Neuronal stem cell (in vitro differentiated cells): Measurements from ENCODE around the gene ARHGEF1.
A peak's percentile ranks its signal among the peaks of the same experiment; 100 is the strongest.

Experiments used
- DNase-seq: peaks from one replicate; pipeline ENCODE4 v3.0.0-alpha.2; 2013; ENCODE audit warnings: low spot score
- H2AFZ ChIP-seq: one replicate; pipeline ENCODE4 v1.6.1; 2013; ENCODE audit warnings: mild to moderate bottlenecking, low read length, inconsistent platforms
- H2AK5ac ChIP-seq: 2 replicates; pipeline ENCODE4 v1.6.1; 2013; ENCODE audit warnings: low read depth, mild to moderate bottlenecking, inconsistent platforms, low read length, moderate library complexity, mixed read lengths
- H2BK120ac ChIP-seq: 2 replicates; pipeline ENCODE4 v1.6.1; 2013; ENCODE audit warnings: low read depth, mild to moderate bottlenecking, inconsistent platforms, low read length, moderate library complexity, mixed read lengths
- H2BK12ac ChIP-seq: one replicate; pipeline ENCODE4 v1.6.1; 2013; ENCODE audit warnings: low read length, inconsistent platforms
- H2BK15ac ChIP-seq: 2 replicates; pipeline ENCODE4 v1.6.1; 2013; ENCODE audit warnings: mild to moderate bottlenecking, low read length, inconsistent platforms, mixed read lengths
- H2BK5ac ChIP-seq: one replicate; pipeline ENCODE4 v1.6.1; 2013; ENCODE audit warnings: inconsistent platforms, mild to moderate bottlenecking, low read length, moderate library complexity
- H3K14ac ChIP-seq: one replicate; pipeline ENCODE4 v1.6.1; 2013; ENCODE audit warnings: low read length, inconsistent platforms
- H3K18ac ChIP-seq: 2 replicates; pipeline ENCODE4 v1.6.1; 2013; ENCODE audit warnings: low read length, inconsistent platforms
- H3K23ac ChIP-seq: 2 replicates; pipeline ENCODE4 v1.6.1; 2013; ENCODE audit warnings: low read depth, mild to moderate bottlenecking, mixed read lengths, low read length, inconsistent platforms; ENCODE audit not compliant: poor library complexity
- H3K27ac ChIP-seq: replicated peaks from 3 replicates; pipeline ENCODE4 v1.5.1; 2013; ENCODE audit warnings: low read length, inconsistent platforms
- H3K27me3 ChIP-seq, 3 experiments: 2 replicates each; pipeline ENCODE4 v1.6.1; 2013; ENCODE audit warnings: low read length in 3 of 3, mild to moderate bottlenecking in 2 of 3, inconsistent platforms in 1 of 3, low read depth in 1 of 3, mixed read lengths in 1 of 3, moderate library complexity in 1 of 3; ENCODE audit not compliant: control insufficient read depth in 3 of 3, insufficient read depth in 3 of 3
- H3K36me3 ChIP-seq, 2 donors: replicated peaks in 1 of 2; 2 replicates each; pipeline ENCODE4 v1.6.1; 2013; ENCODE audit warnings: low read length in 2 of 2; ENCODE audit not compliant: control insufficient read depth in 2 of 2, insufficient read depth in 2 of 2
- H3K4ac ChIP-seq: 2 replicates; pipeline ENCODE4 v1.6.1; 2013; ENCODE audit warnings: inconsistent platforms, mild to moderate bottlenecking, low read length, moderate library complexity
- H3K4me1 ChIP-seq, 2 donors: 1 replicate in 1 of 2; 2 replicates in 1 of 2; pipeline ENCODE4 v1.6.1; 2013; ENCODE audit warnings: low read length in 2 of 2, low read depth in 1 of 2; ENCODE audit not compliant: control insufficient read depth in 2 of 2, insufficient read depth in 1 of 2
- H3K4me2 ChIP-seq: one replicate; pipeline ENCODE4 v1.6.1; 2013; ENCODE audit warnings: mild to moderate bottlenecking, low read length, inconsistent platforms; ENCODE audit not compliant: insufficient read depth, poor library complexity, severe bottlenecking
- H3K4me3 ChIP-seq, 2 donors: 2 replicates each; pipeline ENCODE4 v1.5.1; 2013; ENCODE audit warnings: low read length in 2 of 2, mild to moderate bottlenecking in 2 of 2, inconsistent platforms in 1 of 2, moderate library complexity in 1 of 2
- H3K79me1 ChIP-seq: one replicate; pipeline ENCODE4 v1.6.1; 2013; ENCODE audit warnings: low read depth, mild to moderate bottlenecking, inconsistent platforms, low read length, moderate library complexity
- H3K9ac ChIP-seq: one replicate; pipeline ENCODE4 v1.6.1; 2013; ENCODE audit warnings: mild to moderate bottlenecking, low read depth, low read length, inconsistent platforms; ENCODE audit not compliant: poor library complexity
- H3K9me3 ChIP-seq, 2 donors: replicated peaks in 1 of 2; 2 replicates each; pipeline versions ENCODE3 to v1.6.1; 2013; ENCODE audit warnings: low read length in 2 of 2, mild to moderate bottlenecking in 2 of 2, inconsistent platforms in 1 of 2, low read depth in 1 of 2, mixed read lengths in 1 of 2, moderate library complexity in 1 of 2; ENCODE audit not compliant: control insufficient read depth in 2 of 2, insufficient read depth in 1 of 2
- H4K8ac ChIP-seq: one replicate; pipeline ENCODE4 v1.6.1; 2013; ENCODE audit warnings: low read depth, mild to moderate bottlenecking, inconsistent platforms, low read length, moderate library complexity
- H4K91ac ChIP-seq: one replicate; pipeline ENCODE4 v1.6.1; 2013; ENCODE audit warnings: low read length, low read depth, mild to moderate bottlenecking, inconsistent platforms; ENCODE audit not compliant: poor library complexity
- WGBS, 2 donors: extraction: QIAGEN DNeasy Blood & Tissue Kit; methylation state at CpG; one replicate each; pipeline ENCODE4 v1.1.7; 2013; ENCODE audit warnings: missing lambda C conversion rate in 2 of 2, mixed read lengths in 1 of 2; ENCODE audit not compliant: insufficient read length in 2 of 2, insufficient replicate concordance in 1 of 2; ENCODE audit errors: extremely low coverage in 2 of 2; 5-methylcytosine and 5-hydroxymethylcytosine counted together

ARHGEF1 gene

GRCh38 chr19:41915021-41915775 is 32.2 kb downstream of the ARHGEF1 start:
- H2BK15ac ChIP-seq, result peak overlapping the region; percentile 51
- peak overlapping the region in 1 of 2 donors; percentile 40 for H3K4me3 ChIP-seq
- no peak for DNase-seq
- no peak overlapping the region for H2BK12ac ChIP-seq
- H3K4me2 ChIP-seq, result no peak overlapping the region
- WGBS, 2 donors, result no CpG with 5 or more reads among the region's 38 CpGs
- no peak overlapping the region for H3K4ac ChIP-seq
- no peak overlapping the region for H2BK120ac ChIP-seq
- peaks cover 6% of the 10 kb centered on the region for H3K79me1 ChIP-seq
- H3K14ac ChIP-seq, result peak overlapping the region; percentile 31
- peaks cover 0 to 7% of the 10 kb centered on the region in 2 donors for H3K4me1 ChIP-seq
- no peak overlapping the region for H2AK5ac ChIP-seq
- H3K27ac ChIP-seq, result no peak overlapping the region
- H3K9ac ChIP-seq, result peak overlapping the region; percentile 63
- no peak overlapping the region for H4K91ac ChIP-seq
- peaks cover 38 to 98% (median 84%) of the 10 kb centered on the region in 3 experiments for H3K27me3 ChIP-seq
- H3K23ac ChIP-seq, result peak overlapping the region; percentile 44
- no peak overlapping the region for H2BK5ac ChIP-seq
- peaks cover 0 to 20% of the 10 kb centered on the region in 2 donors for H3K9me3 ChIP-seq
- H2AFZ ChIP-seq, result no peak overlapping the region
- H3K36me3 ChIP-seq, result peaks cover 0 to 6% of the 10 kb centered on the region in 2 donors
- H3K18ac ChIP-seq, result peak overlapping the region; percentile 70
- H4K8ac ChIP-seq, result no peak overlapping the region

GRCh38 chr19:41915776-41916414 is 32.9 kb downstream of the ARHGEF1 start:
- H3K27me3 ChIP-seq, result peaks cover 37 to 98% (median 85%) of the 10 kb centered on the region in 3 experiments
- DNase-seq, result no peak

DNA sequence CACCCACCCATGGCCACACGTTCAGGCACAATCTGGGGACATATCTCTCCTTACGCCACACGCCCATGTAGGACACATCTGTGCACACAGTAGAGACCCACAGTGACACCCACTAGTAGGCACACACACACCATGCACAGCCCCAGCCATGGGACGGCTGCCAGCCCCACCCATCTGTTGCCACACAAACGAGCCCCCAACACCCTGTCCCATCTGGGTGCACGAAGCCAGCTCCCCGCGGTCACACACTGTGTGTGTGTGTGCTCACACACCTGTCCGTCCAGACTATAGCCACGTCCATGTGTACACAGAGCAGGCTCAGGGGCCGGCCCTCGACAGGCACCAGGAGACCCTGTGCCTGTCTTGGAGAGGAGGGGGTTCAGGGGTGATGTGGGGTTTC is 34.7 kb downstream of the ARHGEF1 start:
- no CpG with 5 or more reads among the region's 12 CpGs for WGBS, 2 donors
- Histone ChIP-seq H3K9ac (no peak overlapping the region), H3K4me2 (no peak overlapping the region), H2BK5ac (no peak overlapping the region), H3K4me1 (peaks cover 0 to 3% of the 10 kb centered on the region in 2 donors), H3K23ac (no peak overlapping the region), H4K91ac (no peak overlapping the region), H3K14ac (peak overlapping the region; percentile 60), H3K18ac (no peak overlapping the region), H4K8ac (no peak overlapping the region), H2AK5ac (peak overlapping the region; percentile 73), H2AFZ (no peak overlapping the region), H3K79me1 (peaks cover 6% of the 10 kb centered on the region), H2BK15ac (no peak overlapping the region), H3K4me3 (no peak overlapping the region), H2BK12ac (no peak overlapping the region), H3K27ac (no peak overlapping the region), H2BK120ac (peak overlapping the region; percentile 42), H3K27me3 (peaks cover 35 to 98% (median 86%) of the 10 kb centered on the region in 3 experiments), H3K9me3 (peaks cover 0 to 23% of the 10 kb centered on the region in 2 donors), H3K36me3 (peaks cover 0 to 6% of the 10 kb centered on the region in 2 donors), H3K4ac (no peak overlapping the region)
- no peak for DNase-seq

More at GRCh38 chr19:41915776-41916414, 32.9 kb downstream of the ARHGEF1 start:
- Histone ChIP-seq H3K79me1 (peaks cover 6% of the 10 kb centered on the region), H3K9ac (peak overlapping the region; percentile 51), H2BK5ac (no peak overlapping the region), H3K4me3 (peak overlapping the region in 1 of 2 donors; percentile 67), H3K18ac (peak overlapping the region; percentile 46), H2BK120ac (no peak overlapping the region), H3K14ac (peak overlapping the region; percentile 49), H3K36me3 (peaks cover 0 to 6% of the 10 kb centered on the region in 2 donors), H3K9me3 (peaks cover 0 to 23% of the 10 kb centered on the region in 2 donors), H3K4me2 (no peak overlapping the region), H3K4ac (no peak overlapping the region), H3K4me1 (peaks cover 0 to 7% of the 10 kb centered on the region in 2 donors), H3K27ac (no peak overlapping the region), H2AFZ (no peak overlapping the region), H2BK15ac (no peak overlapping the region), H2AK5ac (no peak overlapping the region), H2BK12ac (peak overlapping the region; percentile 78), H3K23ac (peak overlapping the region; percentile 90), H4K91ac (no peak overlapping the region), H4K8ac (no peak overlapping the region)
- no CpG with 5 or more reads among the region's 27 CpGs for WGBS, 2 donors

GRCh38 chr19:41918095-41918494 is 35.1 kb downstream of the ARHGEF1 start:
- H2BK15ac ChIP-seq, result no peak overlapping the region
- WGBS, 2 donors, result 100% methylated on average over 3 of the region's 6 CpGs; no CpG with 5 or more reads in 1 of the 2 donors

More at GRCh38 chr19:41918095-41918494, 35.1 kb downstream of the ARHGEF1 start:
- Histone ChIP-seq H3K9me3 (peaks cover 0 to 25% of the 10 kb centered on the region in 2 donors), H3K27ac (no peak overlapping the region), H3K79me1 (peaks cover 6% of the 10 kb centered on the region), H2AK5ac (peak overlapping the region; percentile 73), H3K4me1 (peaks cover 0 to 3% of the 10 kb centered on the region in 2 donors), H3K27me3 (peaks cover 37 to 98% (median 87%) of the 10 kb centered on the region in 3 experiments), H3K9ac (peak overlapping the region; percentile 64), H2BK120ac (no peak overlapping the region), H2AFZ (no peak overlapping the region), H3K4me3 (peak overlapping the region in 1 of 2 donors; percentile 12), H2BK5ac (no peak overlapping the region), H3K14ac (peak overlapping the region; percentile 3), H3K36me3 (peaks cover 0 to 6% of the 10 kb centered on the region in 2 donors), H4K91ac (no peak overlapping the region), H3K23ac (peak overlapping the region; percentile 22), H3K4ac (no peak overlapping the region), H3K4me2 (no peak overlapping the region), H2BK12ac (no peak overlapping the region), H3K18ac (no peak overlapping the region), H4K8ac (no peak overlapping the region)
- DNase-seq, result no peak
